Astrocyte (in vitro differentiated cells and primary cell): ENCODE data around the gene FSIP1. TPM values are rescaled to one million over a fixed set of nuclear protein-coding genes. Genes with fewer than 3 reads are reported as not detected.

Experiments used
- DNase-seq: peaks from one replicate; pipeline ENCODE4 v3.0.0-alpha.2; 2010; ENCODE audit warnings: low read depth
- FAIRE-seq: peaks from 2 replicates; lab custom pipeline; 2011; peaks lifted over from hg19 to GRCh38; lab: Jason Lieb, UNC
- H2AFZ ChIP-seq: 2 replicates; pipeline ENCODE4 v1.6.0; 2012; ENCODE audit warnings: low read depth, low read length, inconsistent platforms
- H3K27ac ChIP-seq: 2 replicates; pipeline ENCODE4 v1.5.1; 2011; ENCODE audit warnings: low read depth, low read length, inconsistent platforms
- H3K27me3 ChIP-seq: 2 replicates; pipeline ENCODE4 v1.6.0; 2011; ENCODE audit warnings: low read length, inconsistent platforms; ENCODE audit not compliant: insufficient read depth
- H3K36me3 ChIP-seq: 2 replicates; pipeline ENCODE4 v1.5.1; 2011; ENCODE audit warnings: low read length, inconsistent platforms; ENCODE audit not compliant: insufficient read depth
- H3K4me1 ChIP-seq: 2 replicates; pipeline ENCODE4 v1.5.1; 2011; ENCODE audit warnings: low read length, inconsistent platforms; ENCODE audit not compliant: insufficient read depth
- H3K4me2 ChIP-seq: 2 replicates; pipeline ENCODE4 v1.6.0; 2012; ENCODE audit warnings: low read length, inconsistent platforms
- H3K4me3 ChIP-seq: 2 replicates; pipeline ENCODE4 v1.5.1; 2011; ENCODE audit warnings: low read depth, mild to moderate bottlenecking, low read length, inconsistent platforms; ENCODE audit not compliant: insufficient read depth
- H3K79me2 ChIP-seq: 2 replicates; pipeline ENCODE4 v1.6.0; 2012; ENCODE audit warnings: mild to moderate bottlenecking, low read length, inconsistent platforms; ENCODE audit not compliant: insufficient read depth
- H3K9ac ChIP-seq: 2 replicates; pipeline ENCODE4 v1.6.0; 2012; ENCODE audit warnings: mild to moderate bottlenecking, low read length, inconsistent platforms
- H3K9me3 ChIP-seq: 2 replicates; pipeline ENCODE4 v1.5.1; 2012; ENCODE audit warnings: low read depth, mild to moderate bottlenecking, low read length, inconsistent platforms; ENCODE audit not compliant: insufficient read depth
- H4K20me1 ChIP-seq: 2 replicates; pipeline ENCODE4 v1.6.0; 2012; ENCODE audit warnings: low read length, inconsistent platforms; ENCODE audit not compliant: insufficient read depth
- H3K27ac Mint-ChIP-seq: one replicate; pipeline ENCODE4 v1.8.0; 2021; ENCODE audit warnings: mild to moderate bottlenecking, mixed read lengths; ENCODE audit not compliant: unreplicated experiment
- H3K27me3 Mint-ChIP-seq: one replicate; pipeline ENCODE4 v1.8.0; 2021; ENCODE audit warnings: low read depth, mixed read lengths; ENCODE audit not compliant: unreplicated experiment
- H3K36me3 Mint-ChIP-seq: one replicate; pipeline ENCODE4 v1.8.0; 2021; ENCODE audit warnings: low read depth, mixed read lengths; ENCODE audit not compliant: unreplicated experiment
- H3K4me1 Mint-ChIP-seq: one replicate; pipeline ENCODE4 v1.8.0; 2021; ENCODE audit warnings: low read depth, mixed read lengths; ENCODE audit not compliant: unreplicated experiment
- H3K4me3 Mint-ChIP-seq: one replicate; pipeline ENCODE4 v1.8.0; 2021; ENCODE audit warnings: mild to moderate bottlenecking, moderate library complexity, mixed read lengths; ENCODE audit not compliant: unreplicated experiment
- H3K9me3 Mint-ChIP-seq: one replicate; pipeline ENCODE4 v1.8.0; 2021; ENCODE audit warnings: mild to moderate bottlenecking, mixed read lengths; ENCODE audit not compliant: unreplicated experiment
- EZH2 ChIP-seq: IDR thresholded peaks from 2 replicates; pipeline ENCODE4 v1.6.1; 2012; ENCODE audit warnings: mild to moderate bottlenecking, low read length, inconsistent platforms; ENCODE audit not compliant: insufficient read depth
- total RNA-seq: library from RNA; stranded (reverse); gene quantifications from 2 replicates; pipeline ENCODE4 v1.2.1, GENCODE V29; 2021
- TF ChIP-seq, protein P1 (sequence below): IDR thresholded peaks from 2 replicates; pipeline ENCODE4 v1.5.1; 2011; ENCODE audit warnings: low read depth, mild to moderate bottlenecking, inconsistent platforms, low read length, moderate library complexity; ENCODE audit not compliant: insufficient read depth

The FSIP1 gene
- total RNA-seq, 1 donor from 2014 or later = 0.77 TPM

DNA sequence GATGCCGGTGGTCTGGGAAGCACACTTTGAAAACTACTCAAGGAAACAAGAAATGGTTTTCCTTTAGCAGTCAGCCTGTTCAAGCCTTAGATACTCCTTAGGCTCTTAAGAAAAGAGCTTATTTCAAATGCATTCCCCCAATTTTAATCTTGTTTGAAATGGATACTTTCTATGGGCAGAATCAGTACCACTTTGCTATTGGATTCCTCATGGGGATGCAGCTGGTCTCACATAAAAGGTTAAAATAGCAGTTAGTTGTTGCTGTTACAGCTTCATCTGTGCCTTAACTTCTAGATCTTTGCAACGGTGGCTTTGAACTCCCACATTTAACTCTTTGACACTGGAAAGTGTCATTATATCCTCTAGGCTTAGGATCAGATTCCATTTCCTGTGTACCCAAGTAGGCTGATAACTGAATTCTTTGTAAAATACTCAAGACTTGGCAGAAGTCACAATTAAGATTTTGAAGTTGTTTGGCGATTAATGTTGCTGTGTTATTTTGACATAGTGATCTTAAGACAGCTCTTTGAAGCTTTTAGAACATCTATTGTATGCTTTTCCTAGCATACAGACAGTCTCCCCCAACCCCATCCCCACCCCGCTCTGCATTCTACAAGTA is 199.6 kb downstream of the FSIP1 start:
- DNase-seq = no peak
- Histone ChIP-seq H3K4me1 (peaks cover 60% of the 10 kb centered on the region), H2AFZ (no peak overlapping the region), H3K27me3 (no peaks in the 10 kb centered on the region), H3K4me3 (peak overlapping the region; percentile 94), H3K79me2 (peaks cover 47% of the 10 kb centered on the region), H3K36me3 (peaks cover 57% of the 10 kb centered on the region), H3K27ac (peak overlapping the region; percentile 97), H4K20me1 (peaks cover 71% of the 10 kb centered on the region), H3K9ac (peak overlapping the region; percentile 96), H3K9me3 (no peaks in the 10 kb centered on the region), H3K4me2 (peak overlapping the region; percentile 94)
- Mint-ChIP-seq H3K4me3 (peak overlapping the region; percentile 98), H3K27me3 (no peaks in the 10 kb centered on the region), H3K27ac (peak overlapping the region; percentile 49), H3K9me3 (peaks cover 2% of the 10 kb centered on the region), H3K36me3 (peaks cover 16% of the 10 kb centered on the region), H3K4me1 (peaks cover 55% of the 10 kb centered on the region)
- FAIRE-seq = peak; percentile 49
- TF ChIP-seq, protein P1, sequence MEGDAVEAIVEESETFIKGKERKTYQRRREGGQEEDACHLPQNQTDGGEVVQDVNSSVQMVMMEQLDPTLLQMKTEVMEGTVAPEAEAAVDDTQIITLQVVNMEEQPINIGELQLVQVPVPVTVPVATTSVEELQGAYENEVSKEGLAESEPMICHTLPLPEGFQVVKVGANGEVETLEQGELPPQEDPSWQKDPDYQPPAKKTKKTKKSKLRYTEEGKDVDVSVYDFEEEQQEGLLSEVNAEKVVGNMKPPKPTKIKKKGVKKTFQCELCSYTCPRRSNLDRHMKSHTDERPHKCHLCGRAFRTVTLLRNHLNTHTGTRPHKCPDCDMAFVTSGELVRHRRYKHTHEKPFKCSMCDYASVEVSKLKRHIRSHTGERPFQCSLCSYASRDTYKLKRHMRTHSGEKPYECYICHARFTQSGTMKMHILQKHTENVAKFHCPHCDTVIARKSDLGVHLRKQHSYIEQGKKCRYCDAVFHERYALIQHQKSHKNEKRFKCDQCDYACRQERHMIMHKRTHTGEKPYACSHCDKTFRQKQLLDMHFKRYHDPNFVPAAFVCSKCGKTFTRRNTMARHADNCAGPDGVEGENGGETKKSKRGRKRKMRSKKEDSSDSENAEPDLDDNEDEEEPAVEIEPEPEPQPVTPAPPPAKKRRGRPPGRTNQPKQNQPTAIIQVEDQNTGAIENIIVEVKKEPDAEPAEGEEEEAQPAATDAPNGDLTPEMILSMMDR = no peak
- TF ChIP-seq EZH2 = no peak

- H3K9me3 Mint-ChIP-seq = peaks cover 2% of the 10 kb centered on the region
- H3K4me1 Mint-ChIP-seq = peaks cover 55% of the 10 kb centered on the region
- H3K9me3 ChIP-seq = no peaks in the 10 kb centered on the region
- peaks cover 15% of the 10 kb centered on the region for H3K36me3 Mint-ChIP-seq
- H3K27me3 Mint-ChIP-seq = no peaks in the 10 kb centered on the region
- H2AFZ ChIP-seq = no peak overlapping the region
- peaks cover 60% of the 10 kb centered on the region for H3K4me1 ChIP-seq
- peak overlapping the region; percentile 94 for H3K4me2 ChIP-seq
- peaks cover 64% of the 10 kb centered on the region for H4K20me1 ChIP-seq
- no peak for FAIRE-seq
- DNase-seq = no peak
- H3K79me2 ChIP-seq = peaks cover 47% of the 10 kb centered on the region
- H3K27ac Mint-ChIP-seq = peak overlapping the region; percentile 35
- peaks cover 51% of the 10 kb centered on the region for H3K36me3 ChIP-seq
- H3K4me3 Mint-ChIP-seq = peak overlapping the region; percentile 98
- peak overlapping the region; percentile 96 for H3K9ac ChIP-seq
- H3K4me3 ChIP-seq = peak overlapping the region; percentile 94
- no peaks in the 10 kb centered on the region for H3K27me3 ChIP-seq
- no peak for TF ChIP-seq EZH2
- TF ChIP-seq, protein P1 = no peak
- H3K27ac ChIP-seq = peak overlapping the region; percentile 97
These were observed 200.2 kb downstream of the FSIP1 start for GRCh38 chr15:39582286-39582976.
